HepG2 (cell line): ENCODE measurements around the gene SUZ12. TPM values are rescaled to one million over a fixed set of nuclear protein-coding genes. Genes with fewer than 3 reads are reported as not detected.
"Not testable (repeated sequence)": the region's sequence is repeated elsewhere in the genome, so short reads cannot be mapped to it uniquely, and the experiment has no call there.

Source experiments
- ATAC-seq: fragments of 200-7000 bp; cut with Tn5 transposase; 3 replicates; pipeline ENCODE4 v1.9.1; 2020; ENCODE audit warnings: mild to moderate bottlenecking, moderate library complexity
- BruUV-seq: library from RNA; stranded (reverse); fragments of 400-500 nt; replicated peaks from 2 replicates; lab custom pipeline; 2021; lab: Mats Ljungman, UMichigan
- CTCF ChIA-PET: fragments of 300-600 bp; formaldehyde crosslinking; extraction: SDS; loops from one replicate; lab custom pipeline; 2021; ENCODE audit warnings: low total read pairs, inconsistent platforms, low intra/inter-chr PET ratio; lab: Yijun Ruan, JAX
- POLR2A ChIA-PET: fragments of 350-600 bp; sonication (Branson Sonifier 250); formaldehyde crosslinking; loops from one replicate; lab custom pipeline; 2020; ENCODE audit warnings: antibody characterized with exemption, inconsistent platforms; lab: Yijun Ruan, JAX
- DNase-seq: peaks from one replicate; pipeline ENCODE4 v3.0.0-alpha.2; 2015; ENCODE audit warnings: low spot score
- FAIRE-seq: peaks from 3 replicates; lab custom pipeline; 2011; peaks lifted over from hg19 to GRCh38; lab: Jason Lieb, UNC
- H2AFZ ChIP-seq: one replicate; pipeline ENCODE4 v1.6.1; 2011; ENCODE audit warnings: low read length, inconsistent platforms
- H3K27ac ChIP-seq: fragments of 300-600 bp; 3 replicates; pipeline ENCODE4 v1.8.0; 2011; ENCODE audit warnings: mixed run types, mild to moderate bottlenecking, mixed read lengths, low read length, inconsistent platforms; ENCODE audit not compliant: insufficient read depth; ENCODE audit errors: extremely low read length
- H3K27me3 ChIP-seq, 2 experiments: fragments of 200-600 bp in 1 of 2; 2 replicates in 1 of 2; 3 replicates in 1 of 2; pipeline versions ENCODE4 v1.6.0 to v1.8.0; 2011; ENCODE audit warnings: low read length in 2 of 2, mild to moderate bottlenecking in 2 of 2, moderate library complexity in 2 of 2, inconsistent platforms in 1 of 2; ENCODE audit not compliant: insufficient read depth in 2 of 2, control insufficient read depth in 1 of 2
- H3K36me3 ChIP-seq, 2 experiments: fragments of 200-600 bp in 1 of 2; replicated peaks in 1 of 2; 2 replicates in 1 of 2; 3 replicates in 1 of 2; pipeline versions ENCODE4 v1.5.1 to v1.8.0; 2011; ENCODE audit warnings: low read length in 2 of 2, inconsistent platforms in 1 of 2; ENCODE audit not compliant: insufficient read depth in 2 of 2, control insufficient read depth in 1 of 2
- H3K4me1 ChIP-seq: 2 replicates; pipeline ENCODE4 v1.5.1; 2012; ENCODE audit warnings: low read length, inconsistent platforms; ENCODE audit not compliant: insufficient read depth
- H3K4me2 ChIP-seq: 2 replicates; pipeline ENCODE4 v1.6.0; 2011; ENCODE audit warnings: low read depth, low read length, inconsistent platforms
- H3K4me3 ChIP-seq, 3 experiments: fragments of 200-600 bp in 1 of 3; sonication (generic), shearing (Covaris generic) in 1 of 3; replicated peaks in 1 of 3; 2 replicates each; pipeline ENCODE4 v1.5.1; 2011 to 2016; ENCODE audit warnings: low read length in 3 of 3, inconsistent platforms in 2 of 3, low read depth in 2 of 3, mild to moderate bottlenecking in 2 of 3, control low read depth in 1 of 3, mixed read lengths in 1 of 3; ENCODE audit not compliant: insufficient read depth in 1 of 3
- H3K79me2 ChIP-seq: one replicate; pipeline ENCODE4 v1.6.1; 2011; ENCODE audit warnings: low read length, inconsistent platforms; ENCODE audit not compliant: insufficient read depth
- H3K9ac ChIP-seq: 2 replicates; pipeline ENCODE4 v1.6.0; 2011; ENCODE audit warnings: mild to moderate bottlenecking, low read depth, low read length, inconsistent platforms; ENCODE audit not compliant: insufficient read depth
- H3K9me3 ChIP-seq: 2 replicates; pipeline ENCODE4 v1.5.1; 2012; ENCODE audit warnings: mild to moderate bottlenecking, low read length
- H4K20me1 ChIP-seq: 2 replicates; pipeline ENCODE4 v1.6.0; 2011; ENCODE audit warnings: inconsistent platforms, mild to moderate bottlenecking, low read length, moderate library complexity; ENCODE audit not compliant: insufficient read depth
- WGBS: methylation state at CpG from one replicate; pipeline ENCODE4 v1.1.6; 2017; ENCODE audit warnings: low lambda C conversion rate; 5-methylcytosine and 5-hydroxymethylcytosine counted together
- in situ Hi-C: cut with HindIII; loops from 2 replicates; pipeline ENCODE4 v1.10.0; 2017; ENCODE audit warnings: low pct_unique_long_range_greater_than_20kb; ENCODE audit not compliant: extremely low pct_ligation_motif_present
- intact Hi-C: fragments of 100-400 bp; cut with micrococcal nuclease; formaldehyde crosslinking; loops from one replicate; pipeline ENCODE4 v1.10.0; 2022; ENCODE audit not compliant: unreplicated experiment
- polyA plus RNA-seq, 8 experiments: library from polyadenylated mRNA; depleted of rRNA in 3 of 8; stranded (reverse) in 7 of 8; unstranded in 1 of 8; fragments of >200 nt; fragmentation: Illumina TruSeq in 4 of 8; extraction: Trizol in 4 of 8; gene quantifications; 2 replicates each; pipeline versions ENCODE4 v1.2.1 to v1.2.3, GENCODE V29; 2011 to 2016; ENCODE audit warnings: low read depth in 4 of 8, missing spikeins in 1 of 8, mixed read lengths in 1 of 8; ENCODE audit not compliant: insufficient read depth in 1 of 8
- small RNA-seq, 3 experiments: library from RNA; depleted of rRNA; stranded (forward); fragments of <200 nt; gene quantifications; one replicate each; pipeline ENCODE3, GENCODE V24; 2012; ENCODE audit warnings: low read depth in 2 of 3, low replicate concordance in 1 of 3; ENCODE audit not compliant: insufficient read length in 3 of 3, insufficient read depth in 2 of 3
- total RNA-seq, 5 experiments: library from RNA; depleted of rRNA; stranded (reverse); fragments of >200 nt; fragmentation: Illumina TruSeq; extraction: Trizol; gene quantifications; 2 replicates each; pipeline ENCODE4 v1.2.3, GENCODE V29; 2016; ENCODE audit warnings: low read depth in 1 of 5

The SUZ12 gene
- total and polyA plus RNA-seq, 2 of the 13 experiments (the other 11 are each of a cell fraction or from before 2014, with no cell fraction given): 11.7 to 15.6 TPM

GRCh38 chr17:32042266-32042665, 105.5 kb downstream of the SUZ12 start:
- intact Hi-C loops, H3K4me3 ChIP-seq, H3K4me1 ChIP-seq, H3K27me3 ChIP-seq, H3K79me2 ChIP-seq, POLR2A ChIA-PET, H4K20me1 ChIP-seq, DNase-seq, H3K9me3 ChIP-seq, ATAC-seq, H2AFZ ChIP-seq, H3K4me2 ChIP-seq, H3K27ac ChIP-seq, H3K36me3 ChIP-seq, H3K9ac ChIP-seq, FAIRE-seq, in situ Hi-C loops, BruUV-seq, CTCF ChIA-PET: not testable (repeated sequence)
- 97% methylated on average over 7 of the region's 11 CpGs for WGBS

- H2AFZ ChIP-seq, DNase-seq, ATAC-seq, H3K27ac ChIP-seq, H3K4me2 ChIP-seq, CTCF ChIA-PET, intact Hi-C loops, H3K27me3 ChIP-seq, in situ Hi-C loops, BruUV-seq, FAIRE-seq, H3K79me2 ChIP-seq, H4K20me1 ChIP-seq, H3K9ac ChIP-seq, H3K4me1 ChIP-seq, H3K4me3 ChIP-seq, H3K9me3 ChIP-seq, POLR2A ChIA-PET, H3K36me3 ChIP-seq: not testable (repeated sequence)
- 97% methylated on average over 3 of the region's 3 CpGs for WGBS
Measured at GRCh38 chr17:32045611-32046010, 108.8 kb downstream of the SUZ12 start.

- BruUV-seq, ATAC-seq, POLR2A ChIA-PET, in situ Hi-C loops, H3K4me2 ChIP-seq, H3K27me3 ChIP-seq, H2AFZ ChIP-seq, H3K4me3 ChIP-seq, H3K4me1 ChIP-seq, H3K9ac ChIP-seq, DNase-seq, H3K9me3 ChIP-seq, H3K27ac ChIP-seq, FAIRE-seq, H3K36me3 ChIP-seq, H4K20me1 ChIP-seq, H3K79me2 ChIP-seq, CTCF ChIA-PET, intact Hi-C loops: not testable (repeated sequence)
- WGBS: 100% methylated on average over 6 of the region's 6 CpGs
Measured at GRCh38 chr17:32047663-32048062, 110.9 kb downstream of the SUZ12 start.

Small RNA genes lying within 50 kb of the gene (small RNA-seq; reads per million reads assigned to genes)
- gene AC090616.4 (0 reads per million in 3 experiments), gene RNA5SP437 (0 reads per million in 3 experiments)

Other genes starting within 250 kb of the SUZ12 start
- 93.8 and 98.3 TPM in 2 replicates for gene COPRS, start 77.8 kb upstream of the SUZ12 start, total RNA-seq (2016; rRNA removed; fragmentation: Illumina TruSeq; extraction: Trizol)
- gene COPRS, start 77.8 kb upstream of the SUZ12 start, polyA plus RNA-seq (2011; rRNA removed): 19.5 and 22.7 TPM in 2 replicates
- 93.7 and 162 TPM in 2 replicates for gene UTP6, start 35.3 kb upstream of the SUZ12 start, total RNA-seq (2016; rRNA removed; fragmentation: Illumina TruSeq; extraction: Trizol)
- 19.6 and 27.3 TPM in 2 replicates for gene UTP6, start 35.3 kb upstream of the SUZ12 start, polyA plus RNA-seq (2011; rRNA removed)
- 5.4 and 8.7 TPM in 2 replicates for gene LRRC37B, start 70.4 kb downstream of the SUZ12 start, total RNA-seq (2016; rRNA removed; fragmentation: Illumina TruSeq; extraction: Trizol)
- gene LRRC37B, start 70.4 kb downstream of the SUZ12 start, polyA plus RNA-seq (2011; rRNA removed): 8.8 and 9.7 TPM in 2 replicates
- 25.6 and 29.5 TPM in 2 replicates for gene RHOT1, start 205.5 kb downstream of the SUZ12 start, total RNA-seq (2016; rRNA removed; fragmentation: Illumina TruSeq; extraction: Trizol)
- 32.5 and 41.5 TPM in 2 replicates for gene RHOT1, start 205.5 kb downstream of the SUZ12 start, polyA plus RNA-seq (2011; rRNA removed)